GM21737 (cell line): Measurements from ENCODE around the gene LYPD1.

Experiments
- ATAC-seq: cut with Tn5 transposase; IDR thresholded peaks from one replicate; pipeline ENCODE4 v1.9.1; 2021; ENCODE audit warnings: mild to moderate bottlenecking, moderate library complexity; ENCODE audit not compliant: unreplicated experiment

The LYPD1 gene

DNA sequence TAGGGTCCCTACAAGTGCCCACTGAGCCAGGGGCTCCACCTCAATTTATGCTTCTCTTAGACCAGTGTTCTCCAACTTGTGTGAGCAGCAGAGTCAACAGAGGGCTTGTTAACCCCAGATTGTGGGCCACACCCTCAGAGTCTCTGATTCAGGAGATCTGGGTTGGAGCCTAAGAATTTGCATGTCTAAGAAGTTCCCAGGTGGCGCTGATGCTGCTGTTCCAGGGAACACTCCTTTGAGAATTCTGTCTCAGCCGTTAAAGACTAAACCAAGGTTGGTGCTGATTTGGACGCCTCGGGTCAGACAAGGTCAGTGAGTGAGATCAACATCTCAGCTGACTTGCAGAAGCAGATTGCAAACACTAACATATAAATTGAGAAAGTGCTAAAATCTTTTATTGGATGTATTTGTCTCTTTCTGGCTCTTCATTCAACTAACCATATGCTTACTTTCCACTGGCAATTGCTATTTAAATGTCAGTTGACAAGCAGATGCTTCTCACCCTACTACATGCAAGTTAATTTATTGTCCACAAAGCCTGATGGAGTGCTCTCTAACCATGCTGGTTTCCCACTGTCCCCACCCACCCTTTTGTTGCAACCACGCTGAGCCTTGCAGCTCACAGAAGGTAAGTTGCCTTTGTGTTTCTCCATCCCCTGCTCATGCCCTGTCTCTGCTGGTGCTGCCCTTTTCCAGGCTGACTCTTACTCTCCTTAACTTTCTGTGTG is 31.5 kb downstream of the LYPD1 start:
- ATAC-seq = no peak

- no peak for ATAC-seq
These were observed 33.7 kb downstream of the LYPD1 start for GRCh38 chr2:132636346-132636745.

DNA sequence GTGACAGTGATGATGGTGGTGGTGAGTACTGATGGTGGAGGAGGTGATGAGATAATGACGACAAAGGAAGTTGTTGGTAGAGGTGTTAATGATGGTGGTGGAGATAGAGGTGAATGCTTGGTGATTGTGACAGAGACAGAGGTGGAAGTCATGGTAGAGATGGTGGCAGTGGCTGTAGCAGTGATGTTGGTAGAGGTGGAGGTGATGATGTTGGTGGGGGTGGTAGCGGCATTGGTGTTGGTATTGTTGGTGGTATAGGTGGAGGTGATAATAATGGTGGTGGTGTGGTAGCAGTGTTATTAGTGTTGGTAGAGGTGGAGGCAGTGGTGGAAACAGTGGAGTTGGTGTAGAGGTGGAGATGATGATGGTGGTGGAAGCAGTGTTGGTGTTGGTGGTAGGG is 36.4 kb downstream of the LYPD1 start:
- no peak for ATAC-seq

DNA sequence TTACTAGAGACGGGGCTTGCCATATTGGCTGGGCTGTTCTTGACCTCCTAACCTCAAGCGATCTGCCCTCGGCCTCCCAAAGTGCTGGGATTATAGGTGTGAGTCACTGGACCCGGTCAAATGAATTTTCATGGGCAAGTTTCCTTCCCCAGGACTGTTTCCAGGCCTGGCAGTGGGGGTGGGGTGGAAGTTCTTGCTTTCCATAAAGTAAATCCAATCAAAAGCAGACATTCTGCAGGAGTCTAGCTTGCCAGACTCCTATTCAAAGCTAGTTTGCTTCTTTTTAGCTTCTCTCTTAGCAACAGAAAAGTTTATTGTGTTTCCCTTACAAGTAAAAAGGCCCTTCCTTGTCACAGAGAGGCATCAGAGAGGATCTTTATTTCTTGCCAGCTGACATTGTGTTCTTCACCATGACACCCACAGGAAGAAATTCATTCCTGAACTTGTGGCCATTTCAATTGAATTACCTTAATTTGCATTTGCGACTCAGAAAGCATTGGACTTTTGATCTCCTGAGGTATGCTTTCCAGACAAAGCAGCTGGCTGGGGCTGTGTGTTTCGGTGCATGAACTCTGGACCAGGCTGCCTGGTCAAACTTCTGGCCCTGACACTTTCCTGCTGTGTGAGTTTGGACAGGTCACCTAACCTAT is 37.9 kb downstream of the LYPD1 start:
- no peak for ATAC-seq

DNA sequence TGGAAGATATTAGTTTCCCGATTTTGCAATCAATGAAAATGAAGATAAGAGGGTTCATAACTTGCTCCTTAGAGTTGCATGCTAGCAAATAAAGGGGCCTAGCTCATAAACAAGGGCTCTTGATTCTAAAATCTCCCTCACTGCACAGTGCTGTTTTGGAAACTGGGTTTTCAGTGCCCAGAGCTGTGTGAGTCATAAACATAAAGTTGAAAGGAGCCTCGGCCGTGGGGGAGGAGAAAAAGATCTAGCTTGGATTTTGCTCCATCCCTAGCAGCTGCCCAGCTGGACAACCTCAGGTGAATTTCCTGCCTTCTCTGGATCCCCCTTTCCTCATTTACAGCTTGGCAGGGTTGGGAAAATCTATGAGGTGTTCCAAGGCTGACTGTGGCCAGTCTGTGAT is 42.5 kb downstream of the LYPD1 start:
- no peak for ATAC-seq

- ATAC-seq = no peak
These were observed 46.7 kb downstream of the LYPD1 start for GRCh38 chr2:132623096-132623839.

DNA sequence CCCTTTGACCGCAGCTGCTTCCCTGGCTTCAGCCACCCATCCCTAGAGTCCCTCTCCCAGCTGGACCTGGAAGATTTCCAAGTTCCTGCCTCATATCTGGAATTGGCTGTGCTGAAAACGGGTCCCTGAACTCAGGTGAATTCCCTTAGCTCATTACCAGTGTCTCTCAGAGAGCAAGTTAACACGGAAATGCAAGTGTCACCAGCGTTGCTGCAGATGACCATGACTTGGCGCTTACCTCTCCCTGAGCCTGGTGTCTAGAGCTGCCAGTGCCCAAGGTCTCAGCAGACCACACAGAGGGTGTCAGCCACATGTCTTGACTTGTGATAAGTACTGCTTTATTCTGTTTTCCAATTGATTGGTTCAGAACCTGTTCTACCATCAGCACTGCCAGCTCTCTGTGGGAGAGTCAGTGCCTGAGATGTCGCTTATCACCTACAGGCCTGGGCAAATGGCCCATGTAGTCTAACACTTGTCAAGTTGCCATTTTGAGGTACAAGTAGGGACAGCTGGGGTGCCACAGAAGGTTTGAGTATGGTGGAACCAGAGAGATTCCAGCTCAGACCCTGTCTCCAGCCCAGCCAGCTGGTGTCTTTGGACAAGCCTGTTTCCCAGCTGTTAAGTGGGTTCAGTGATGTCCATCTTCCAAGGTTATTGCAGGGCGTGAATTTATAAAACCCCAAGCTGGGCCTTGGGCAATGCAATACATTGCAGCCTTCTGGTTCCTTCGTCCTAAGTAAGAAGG is 48.7 kb downstream of the LYPD1 start:
- ATAC-seq = no peak

- no peak for ATAC-seq
These were observed 49.9 kb downstream of the LYPD1 start for GRCh38 chr2:132620115-132620514.

- no peak for ATAC-seq
These were observed 51.3 kb downstream of the LYPD1 start for GRCh38 chr2:132618734-132619133.

- ATAC-seq = no peak
These were observed 52.0 kb downstream of the LYPD1 start for GRCh38 chr2:132617989-132618388.

GRCh38 chr2:132615329-132616085 is 54.5 kb downstream of the LYPD1 start:
- no peak for ATAC-seq

GRCh38 chr2:132611719-132612118 is 58.3 kb downstream of the LYPD1 start:
- no peak for ATAC-seq

- no peak for ATAC-seq
These were observed 60.7 kb downstream of the LYPD1 start for GRCh38 chr2:132609101-132609890.

DNA sequence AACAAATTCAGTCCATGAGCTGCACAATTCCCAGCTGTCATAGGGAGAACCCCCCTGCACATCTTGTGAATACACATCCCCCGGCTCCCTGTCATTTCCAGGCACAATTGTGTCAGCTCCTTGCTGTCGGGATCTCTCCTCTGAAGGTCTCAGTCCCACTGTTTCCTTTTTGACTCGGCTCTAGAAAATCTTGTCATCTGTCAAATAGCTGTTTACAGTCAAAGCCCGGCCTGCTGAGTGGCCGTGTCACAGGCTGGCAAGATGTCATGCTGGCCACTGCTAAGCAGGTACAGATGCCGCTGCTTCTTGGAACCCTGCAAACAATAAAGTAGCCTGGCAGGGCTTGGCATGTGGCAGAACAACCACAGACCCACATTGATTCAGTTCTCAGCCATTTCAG is 61.7 kb downstream of the LYPD1 start:
- ATAC-seq = no peak

GRCh38 chr2:132607426-132608090 is 62.4 kb downstream of the LYPD1 start:
- ATAC-seq = no peak

DNA sequence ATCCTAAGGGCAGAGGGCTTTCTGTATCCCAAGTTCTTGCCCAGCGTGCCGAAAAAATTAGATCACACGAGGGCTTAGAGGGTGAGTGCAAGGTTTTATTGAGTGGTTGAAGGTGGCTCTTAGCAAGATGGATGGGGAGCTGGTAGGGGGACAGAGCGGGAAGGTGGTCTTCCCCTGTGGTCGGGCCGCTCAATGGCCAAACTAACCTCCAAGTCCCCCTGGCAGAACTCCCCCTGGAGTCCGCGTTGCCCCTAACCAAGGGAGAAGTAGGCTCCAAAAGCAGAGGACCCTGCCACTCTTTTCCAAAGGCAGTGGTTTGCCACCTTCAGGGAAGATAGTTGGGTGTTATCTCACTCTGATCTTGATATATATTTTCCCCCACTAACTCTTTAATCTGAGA is 63.4 kb downstream of the LYPD1 start:
- no peak for ATAC-seq

DNA sequence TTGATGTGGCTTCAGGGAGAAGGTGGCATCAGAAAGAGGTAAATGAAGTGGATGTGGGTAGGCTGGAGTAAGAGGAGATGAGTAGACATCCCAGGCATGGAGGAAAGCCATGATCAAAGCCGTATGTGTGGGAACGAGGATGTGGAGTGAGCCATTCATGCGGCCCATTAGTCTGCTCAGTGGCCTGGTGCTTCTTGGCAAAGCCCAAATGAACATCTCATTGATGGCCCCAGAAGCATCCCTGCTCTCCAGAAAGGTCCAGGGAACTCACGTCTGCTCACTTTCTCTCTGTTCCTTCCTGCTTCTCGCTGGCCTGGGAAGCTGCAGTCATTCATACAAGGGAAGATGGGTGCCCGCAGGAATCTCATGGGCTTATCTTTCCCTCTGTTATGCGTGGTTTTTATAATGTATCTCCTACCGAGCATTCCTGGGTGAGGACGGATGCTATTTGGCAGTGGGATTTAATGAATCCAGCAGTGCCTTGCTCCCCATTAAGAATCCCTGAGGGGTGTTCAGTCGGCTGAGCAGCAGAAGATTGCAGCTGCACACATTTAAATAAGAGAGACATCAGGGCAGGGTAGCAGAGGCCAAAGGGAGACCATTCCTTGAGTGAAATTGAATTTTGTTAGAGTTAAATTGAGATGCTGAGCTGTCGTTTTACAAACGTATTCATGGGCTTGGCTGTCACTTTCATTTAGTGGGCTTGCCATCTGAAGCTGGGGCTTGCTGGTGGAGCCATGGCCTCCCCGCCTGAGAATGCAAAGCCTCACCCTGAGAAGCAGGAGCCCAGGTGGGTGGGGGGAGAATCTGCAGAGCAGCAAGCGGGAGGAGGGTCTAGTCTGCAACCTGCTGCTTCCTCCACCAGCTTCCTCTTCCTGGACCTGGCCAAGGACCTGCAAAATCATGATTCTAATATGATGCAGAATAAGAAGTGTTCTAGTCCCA is 64.5 kb downstream of the LYPD1 start:
- ATAC-seq = no peak

- ATAC-seq = no peak
These were observed 65.4 kb downstream of the LYPD1 start for GRCh38 chr2:132604561-132604960.
